Type B pancreatic cell (in vitro differentiated cells): ENCODE results near the gene SCAMP5. TPM values are rescaled to one million over a fixed set of nuclear protein-coding genes. Genes with fewer than 3 reads are reported as not detected.
A peak's percentile ranks its signal among the peaks of the same experiment; 100 is the strongest.

ENCODE experiments used
- DNase-seq: peaks from one replicate; pipeline ENCODE4 v3.0.0; 2021; ENCODE audit warnings: mixed read lengths; ENCODE audit not compliant: unreplicated experiment; ENCODE audit errors: extremely low spot score
- H3K27ac Mint-ChIP-seq: 2 replicates; pipeline ENCODE4 v1.8.0; 2021; ENCODE audit warnings: mild to moderate bottlenecking, mixed read lengths
- H3K27me3 Mint-ChIP-seq: 2 replicates; pipeline ENCODE4 v1.8.0; 2021; ENCODE audit warnings: mixed read lengths
- H3K36me3 Mint-ChIP-seq: 2 replicates; pipeline ENCODE4 v1.8.0; 2021; ENCODE audit warnings: mixed read lengths
- H3K4me1 Mint-ChIP-seq: one replicate; pipeline ENCODE4 v1.8.0; 2021; ENCODE audit warnings: mixed read lengths; ENCODE audit not compliant: unreplicated experiment
- H3K4me3 Mint-ChIP-seq: 2 replicates; pipeline ENCODE4 v1.8.0; 2021; ENCODE audit warnings: mild to moderate bottlenecking, mixed read lengths
- H3K9me3 Mint-ChIP-seq: 2 replicates; pipeline ENCODE4 v1.8.0; 2021; ENCODE audit warnings: mixed read lengths
- CTCF ChIP-seq: fragments of 200-600 bp; sonication (generic); conservative IDR thresholded peaks from 2 replicates; pipeline ENCODE4 v1.5.0; 2021; ENCODE audit warnings: antibody characterized with exemption, mild to moderate bottlenecking
- total RNA-seq: library from RNA; stranded (reverse); gene quantifications from 2 replicates; pipeline ENCODE4 v1.2.1, GENCODE V29; 2021; ENCODE audit warnings: low replicate concordance

Gene SCAMP5
- total RNA-seq, 1 donor from 2014 or later, result 38.1 TPM

DNA sequence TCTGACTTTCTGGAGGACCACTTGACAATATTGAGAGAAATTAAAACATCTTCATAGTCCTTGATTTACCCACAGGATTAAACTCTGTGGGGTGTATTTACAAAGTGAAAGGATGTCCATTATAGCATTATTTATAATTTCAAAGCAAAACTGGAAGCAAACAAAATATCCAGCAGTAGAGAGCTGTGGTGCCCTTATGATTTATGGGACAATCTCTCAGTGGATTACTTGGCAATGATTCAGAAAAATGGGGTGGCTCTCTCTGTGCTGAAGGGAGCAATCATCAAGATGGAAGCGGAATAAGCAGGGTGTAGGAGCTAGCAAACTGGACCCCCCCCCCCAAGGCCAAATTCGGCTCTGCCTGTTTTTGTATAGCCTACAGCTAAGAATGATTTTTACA, 37.0 kb downstream of the SCAMP5 start:
- peaks cover 39% of the 10 kb centered on the region for H3K4me1 Mint-ChIP-seq
- peaks cover 23% of the 10 kb centered on the region for H3K36me3 Mint-ChIP-seq
- peaks cover 5% of the 10 kb centered on the region for H3K9me3 Mint-ChIP-seq
- H3K4me3 Mint-ChIP-seq, result peak overlapping the region; percentile 12
- DNase-seq, result no peak
- H3K27ac Mint-ChIP-seq, result peak overlapping the region; percentile 85
- H3K27me3 Mint-ChIP-seq, result no peaks in the 10 kb centered on the region
- TF ChIP-seq CTCF, result no peak

- peaks cover 51% of the 10 kb centered on the region for H3K4me1 Mint-ChIP-seq
- DNase-seq, result no peak
- H3K27me3 Mint-ChIP-seq, result no peaks in the 10 kb centered on the region
- H3K4me3 Mint-ChIP-seq, result no peak overlapping the region
- peaks cover 5% of the 10 kb centered on the region for H3K9me3 Mint-ChIP-seq
- H3K36me3 Mint-ChIP-seq, result peaks cover 32% of the 10 kb centered on the region
- H3K27ac Mint-ChIP-seq, result no peak overlapping the region
- TF ChIP-seq CTCF, result no peak
Observed at GRCh38 chr15:75033809-75034208, 38.4 kb downstream of the SCAMP5 start.

GRCh38 chr15:75034615-75035014, 39.3 kb downstream of the SCAMP5 start:
- H3K9me3 Mint-ChIP-seq, result peaks cover 5% of the 10 kb centered on the region
- peaks cover 32% of the 10 kb centered on the region for H3K36me3 Mint-ChIP-seq
- no peak for TF ChIP-seq CTCF
- no peak overlapping the region for H3K27ac Mint-ChIP-seq
- H3K27me3 Mint-ChIP-seq, result no peaks in the 10 kb centered on the region
- no peak for DNase-seq
- peaks cover 48% of the 10 kb centered on the region for H3K4me1 Mint-ChIP-seq
- no peak overlapping the region for H3K4me3 Mint-ChIP-seq

DNA sequence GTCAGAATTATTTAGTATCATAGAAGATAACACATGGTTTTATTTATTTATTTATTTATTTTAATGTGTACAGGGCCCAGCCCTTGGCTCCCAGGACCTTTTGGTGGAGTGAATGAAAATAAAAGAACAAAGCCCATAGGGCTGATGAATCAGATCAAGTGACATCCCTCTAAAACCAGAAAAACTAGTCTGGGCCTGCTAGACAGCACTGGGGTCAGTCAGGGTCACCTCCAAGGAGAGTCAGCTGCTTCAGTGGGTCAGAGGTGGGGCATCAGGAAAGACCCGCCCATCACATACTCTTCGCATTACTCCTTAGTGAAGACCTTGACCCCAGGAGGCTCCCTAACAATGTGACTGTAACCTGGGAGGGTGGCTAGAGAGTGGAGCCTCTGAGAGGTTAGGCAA, 40.9 kb downstream of the SCAMP5 start:
- Mint-ChIP-seq H3K27ac (peak overlapping the region; percentile 93), H3K27me3 (no peaks in the 10 kb centered on the region), H3K36me3 (peaks cover 36% of the 10 kb centered on the region), H3K9me3 (peaks cover 5% of the 10 kb centered on the region), H3K4me1 (peaks cover 53% of the 10 kb centered on the region), H3K4me3 (peak overlapping the region; percentile 53)
- TF ChIP-seq CTCF, result no peak
- DNase-seq, result no peak

DNA sequence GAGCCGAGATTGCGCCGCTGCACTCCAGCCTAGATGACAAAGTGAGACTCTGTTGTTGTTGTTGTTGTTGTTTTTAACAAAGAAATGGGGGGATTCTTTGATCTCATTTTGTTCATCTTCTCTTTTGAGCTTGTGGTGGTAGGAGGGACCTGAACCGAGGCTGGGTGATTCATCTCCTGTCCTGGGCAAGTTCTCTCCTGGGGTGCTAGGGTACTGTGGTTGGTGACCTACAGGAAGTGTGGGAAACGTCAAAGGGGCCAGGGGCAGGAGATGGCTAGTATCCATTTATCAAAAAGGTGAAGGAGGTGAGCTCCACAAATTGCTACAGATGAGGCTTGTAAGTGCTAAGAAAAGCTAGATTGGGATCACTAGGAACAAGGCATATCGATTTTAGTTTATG, 42.3 kb downstream of the SCAMP5 start:
- no peaks in the 10 kb centered on the region for H3K27me3 Mint-ChIP-seq
- H3K4me1 Mint-ChIP-seq, result peaks cover 41% of the 10 kb centered on the region
- peak overlapping the region; percentile 9 for H3K27ac Mint-ChIP-seq
- no peak for DNase-seq
- H3K9me3 Mint-ChIP-seq, result peaks cover 5% of the 10 kb centered on the region
- H3K4me3 Mint-ChIP-seq, result peak overlapping the region; percentile 53
- no peak for TF ChIP-seq CTCF
- peaks cover 28% of the 10 kb centered on the region for H3K36me3 Mint-ChIP-seq

GRCh38 chr15:75038231-75038630, 42.9 kb downstream of the SCAMP5 start:
- Mint-ChIP-seq H3K27me3 (no peaks in the 10 kb centered on the region), H3K9me3 (peaks cover 5% of the 10 kb centered on the region), H3K4me3 (peak overlapping the region; percentile 65), H3K36me3 (peaks cover 24% of the 10 kb centered on the region), H3K27ac (peak overlapping the region; percentile 56), H3K4me1 (peaks cover 46% of the 10 kb centered on the region)
- TF ChIP-seq CTCF, result no peak
- DNase-seq, result no peak
